Muscle of arm (tissue), 14 donors: ENCODE results near the gene TMCC3. TPM values are rescaled to one million over a fixed set of nuclear protein-coding genes. Genes with fewer than 3 reads are reported as not detected.
"Not testable (repeated sequence)": the region's sequence is repeated elsewhere in the genome, so short reads cannot be mapped to it uniquely, and the experiment has no call there.

Experiments used
- DNase-seq: peaks from one replicate; pipeline ENCODE4 v3.0.0-alpha.2; 2013
- long read RNA-seq, 11 donors: transcript quantifications; one replicate each; lab custom pipeline, GENCODE V29; 2026
- polyA plus RNA-seq, 12 donors: library from polyadenylated mRNA; unstranded; fragments of 120-200 nt; gene quantifications; one replicate each; pipeline ENCODE4 v1.2.1, GENCODE V29; 2013; ENCODE audit not compliant: insufficient read length in 12 of 12

Gene TMCC3
- 10 to 100 TPM in 11 of 12 donors, not detected in 1; 12.6 to 29.1 (median 25.4) TPM for polyA plus RNA-seq
- long read RNA-seq, donor 1, result 0 reads
- long read RNA-seq, donor 2, full-length matches to known transcripts, result 1 of 1 reads
- long read RNA-seq, donor 2, partial matches to known transcripts, result 0 of 1 reads
- long read RNA-seq, donor 2, other reads (novel, unspliced or antisense), result 0 of 1 reads
- long read RNA-seq, donor 3, full-length matches to known transcripts, result 9 of 9 reads
- long read RNA-seq, donor 3, partial matches to known transcripts, result 0 of 9 reads
- long read RNA-seq, donor 3, other reads (novel, unspliced or antisense), result 0 of 9 reads
- long read RNA-seq, donor 4, full-length matches to known transcripts, result 4 of 4 reads
- long read RNA-seq, donor 4, partial matches to known transcripts, result 0 of 4 reads
- long read RNA-seq, donor 4, other reads (novel, unspliced or antisense), result 0 of 4 reads
- long read RNA-seq, donor 5, result 0 reads
- long read RNA-seq, donor 6, full-length matches to known transcripts, result 2 of 2 reads
- long read RNA-seq, donor 6, partial matches to known transcripts, result 0 of 2 reads
- long read RNA-seq, donor 6, other reads (novel, unspliced or antisense), result 0 of 2 reads
- long read RNA-seq, donor 7, full-length matches to known transcripts, result 4 of 4 reads
- long read RNA-seq, donor 7, partial matches to known transcripts, result 0 of 4 reads
- long read RNA-seq, donor 7, other reads (novel, unspliced or antisense), result 0 of 4 reads
- long read RNA-seq, donor 8, full-length matches to known transcripts, result 8 of 13 reads
- long read RNA-seq, donor 8, partial matches to known transcripts, result 5 of 13 reads
- long read RNA-seq, donor 8, other reads (novel, unspliced or antisense), result 0 of 13 reads
- long read RNA-seq, donor 9, full-length matches to known transcripts, result 1 of 1 reads
- long read RNA-seq, donor 9, partial matches to known transcripts, result 0 of 1 reads
- long read RNA-seq, donor 9, other reads (novel, unspliced or antisense), result 0 of 1 reads
- long read RNA-seq, donor 10, full-length matches to known transcripts, result 6 of 12 reads
- long read RNA-seq, donor 10, partial matches to known transcripts, result 6 of 12 reads
- long read RNA-seq, donor 10, other reads (novel, unspliced or antisense), result 0 of 12 reads
- long read RNA-seq, donor 11, full-length matches to known transcripts, result 4 of 4 reads
- long read RNA-seq, donor 11, partial matches to known transcripts, result 0 of 4 reads
- long read RNA-seq, donor 11, other reads (novel, unspliced or antisense), result 0 of 4 reads

GRCh38 chr12:94650143-94651056 is at the start of gene TMCC3:
Gene TMCC3, minus strand, starts transcription at chr12:94650557. Its CDS starts 127 bp downstream, at chr12:94650430.
- DNase-seq, result peak; percentile 36

GRCh38 chr12:94699801-94700200 is 49.4 kb upstream of the TMCC3 start:
- no peak for DNase-seq

- no peak for DNase-seq
Observed at GRCh38 chr12:94698578-94698977, 48.2 kb upstream of the TMCC3 start.

- DNase-seq, result no peak
Observed at GRCh38 chr12:94697631-94698030, 47.3 kb upstream of the TMCC3 start.

- DNase-seq, result no peak
Observed at GRCh38 chr12:94694732-94695131, 44.4 kb upstream of the TMCC3 start.

- DNase-seq, result not testable (repeated sequence)
Observed at GRCh38 chr12:94692826-94693225, 42.5 kb upstream of the TMCC3 start.

GRCh38 chr12:94690198-94690771 is 39.9 kb upstream of the TMCC3 start:
- no peak for DNase-seq

GRCh38 chr12:94689646-94690036 is 39.3 kb upstream of the TMCC3 start:
- no peak for DNase-seq

GRCh38 chr12:94689002-94689645 is 38.8 kb upstream of the TMCC3 start:
- no peak for DNase-seq

- no peak for DNase-seq
Observed at GRCh38 chr12:94687891-94688290, 37.5 kb upstream of the TMCC3 start.

GRCh38 chr12:94686834-94687628 is 36.7 kb upstream of the TMCC3 start:
- no peak for DNase-seq

- DNase-seq, result no peak
Observed at GRCh38 chr12:94684416-94685142, 34.2 kb upstream of the TMCC3 start.

GRCh38 chr12:94679554-94680195 is 29.3 kb upstream of the TMCC3 start:
- DNase-seq, result no peak

- no peak for DNase-seq
Observed at GRCh38 chr12:94678849-94679248, 28.5 kb upstream of the TMCC3 start.

GRCh38 chr12:94678379-94678778 is 28.0 kb upstream of the TMCC3 start:
- DNase-seq, result no peak

- DNase-seq, result no peak
Observed at GRCh38 chr12:94677778-94678177, 27.4 kb upstream of the TMCC3 start.

- DNase-seq, result no peak
Observed at GRCh38 chr12:94676922-94677321, 26.6 kb upstream of the TMCC3 start.
